Transverse colon (tissue), 4 donors: Measurements from ENCODE around the gene P2RX6. TPM values are rescaled to one million over a fixed set of nuclear protein-coding genes. Genes with fewer than 3 reads are reported as not detected.
"Not testable (repeated sequence)": the region's sequence is repeated elsewhere in the genome, so short reads cannot be mapped to it uniquely, and the experiment has no call there.

Experiments used
- DNase-seq: peaks from one replicate; pipeline ENCODE4 v3.0.0-alpha.2; 2019
- H3K27ac ChIP-seq, 4 donors: fragments of 200-600 bp; sonication (generic); 2 replicates each; pipeline ENCODE4 v1.5.1; 2016 to 2018; ENCODE audit warnings: inconsistent platforms in 4 of 4
- H3K27me3 ChIP-seq: fragments of 200-600 bp; sonication (generic); 2 replicates; pipeline ENCODE4 v1.5.1; 2017; ENCODE audit warnings: inconsistent platforms
- H3K36me3 ChIP-seq, 4 donors: fragments of 200-600 bp; sonication (generic); 2 replicates each; pipeline ENCODE4 v1.5.1; 2017 to 2019; ENCODE audit warnings: inconsistent platforms in 4 of 4
- H3K4me1 ChIP-seq, 4 donors: fragments of 200-600 bp; sonication (generic); 2 replicates each; pipeline ENCODE4 v1.5.1; 2017 to 2020; ENCODE audit warnings: inconsistent platforms in 4 of 4
- H3K4me3 ChIP-seq, 4 donors: fragments of 200-600 bp; sonication (generic); 1 replicate in 1 of 4; 2 replicates in 3 of 4; pipeline versions ENCODE4 v1.5.1 to v1.6.1; 2017 to 2019; ENCODE audit warnings: inconsistent platforms in 4 of 4
- H3K9me3 ChIP-seq, 2 donors: fragments of 200-600 bp; sonication (generic); 2 replicates each; pipeline ENCODE4 v1.5.1; 2017 to 2019; ENCODE audit warnings: inconsistent platforms in 2 of 2
- CTCF ChIP-seq, 5 experiments: fragments of 200-600 bp in 3 of 5; fragments of 450-650 bp in 2 of 5; sonication (generic) in 3 of 5; IDR thresholded peaks; 1 replicate in 2 of 5; 2 replicates in 3 of 5; pipeline ENCODE4 v1.5.1; 2016 to 2017; ENCODE audit warnings: antibody characterized with exemption in 5 of 5, inconsistent platforms in 3 of 5, mild to moderate bottlenecking in 2 of 5, moderate library complexity in 1 of 5
- EP300 ChIP-seq: sonication (generic); formaldehyde crosslinking; IDR thresholded peaks from one replicate; pipeline ENCODE4 v1.6.1; 2017; ENCODE audit warnings: antibody characterized with exemption, low read depth
- POLR2A ChIP-seq: fragments of 450-650 bp; IDR thresholded peaks from one replicate; pipeline ENCODE4 v1.6.1; 2016; ENCODE audit warnings: antibody characterized with exemption, mild to moderate bottlenecking, moderate library complexity
- POLR2AphosphoS5 ChIP-seq, 3 donors: sonication (generic); formaldehyde crosslinking; IDR thresholded peaks; one replicate each; pipeline ENCODE4 v1.6.1; 2016; ENCODE audit warnings: antibody characterized with exemption in 3 of 3
- WGBS, 2 donors: methylation state at CpG; one replicate each; pipeline ENCODE4 v1.1.5; 2018; ENCODE audit warnings: low coverage in 1 of 2; 5-methylcytosine and 5-hydroxymethylcytosine counted together
- in situ Hi-C, 4 donors: fragments of 200-750 bp; cut with MboI; loops; one replicate each; pipeline versions ENCODE4 v1.15.0 to v1.15.1; 2017; ENCODE audit warnings: low sequenced_read_pairs in 3 of 4, low pct_ligation_motif_present in 1 of 4, low pct_unique_long_range_greater_than_20kb in 1 of 4
- intact Hi-C: fragments of 100-400 bp; cut with DNase I; formaldehyde crosslinking; loops from one replicate; pipeline ENCODE4 v1.15.1; 2023; ENCODE audit warnings: low total_unique reads
- total RNA-seq, 4 donors: library from RNA; depleted of rRNA; stranded (reverse); fragments of >200 nt; gene quantifications; one replicate each; pipeline ENCODE4 v1.1.0, GENCODE V29; 2016

Gene P2RX6
- total RNA-seq, 4 donors from 2014 or later = 0.40 to 1.7 (median 0.82) TPM; not detected in 1

- no peak overlapping the region for H3K27ac ChIP-seq
- no peaks in the 10 kb centered on the region for H3K36me3 ChIP-seq
- H3K4me1 ChIP-seq = no peaks in the 10 kb centered on the region
- no peak for DNase-seq
- intact Hi-C loops (no loop called here), in situ Hi-C loops (loop anchor here in 1 of 4 donors (25.0 kb wide), 1 partner anchor 106 kb away; the partner anchor contains the start of gene AIFM3)
- no peak overlapping the region for H3K4me3 ChIP-seq
- peaks cover 6% of the 10 kb centered on the region for H3K27me3 ChIP-seq
- no peaks in the 10 kb centered on the region for H3K9me3 ChIP-seq
- TF ChIP-seq POLR2A = no peak
- TF ChIP-seq CTCF (IDR thresholded peaks at IDR 0.05) = no peak
- TF ChIP-seq POLR2AphosphoS5 (IDR thresholded peaks at IDR 0.05) = no peak
- no peak for TF ChIP-seq EP300
- 85 to 92% methylated on average over 2 to 4 of the region's 4 CpGs for WGBS, 2 donors
Measured at GRCh38 chr22:21068681-21069276, 53.8 kb downstream of the P2RX6 start.

GRCh38 chr22:21069375-21069774 lies 54.4 kb downstream of the P2RX6 start:
- H3K4me3 ChIP-seq = no peak overlapping the region
- intact Hi-C loops (no loop called here), in situ Hi-C loops (loop anchor here in 1 of 4 donors (25.0 kb wide), 1 partner anchor 107 kb away; the partner anchor contains the start of gene AIFM3)
- no peak for TF ChIP-seq POLR2A
- TF ChIP-seq POLR2AphosphoS5 (IDR thresholded peaks at IDR 0.05) = no peak
- no peak for TF ChIP-seq EP300
- no peak for TF ChIP-seq CTCF (IDR thresholded peaks at IDR 0.05)
- 61% methylated on average over 5 of the region's 5 CpGs; no CpG with 5 or more reads in 1 of the 2 donors for WGBS, 2 donors
- no peaks in the 10 kb centered on the region for H3K4me1 ChIP-seq
- H3K27me3 ChIP-seq = peaks cover 3% of the 10 kb centered on the region
- H3K27ac ChIP-seq = no peak overlapping the region
- H3K9me3 ChIP-seq = no peaks in the 10 kb centered on the region
- no peaks in the 10 kb centered on the region for H3K36me3 ChIP-seq
- no peak for DNase-seq

- Histone ChIP-seq H3K9me3 (no peaks in the 10 kb centered on the region), H3K36me3 (no peaks in the 10 kb centered on the region), H3K27me3 (no peaks in the 10 kb centered on the region), H3K27ac (no peak overlapping the region), H3K4me3 (no peak overlapping the region), H3K4me1 (no peaks in the 10 kb centered on the region)
- in situ Hi-C loops (loop anchor here in 1 of 4 donors (25.0 kb wide), 1 partner anchor 109 kb away; the partner anchor contains the start of gene AIFM3), intact Hi-C loops (loop anchor here (10.0 kb wide), 1 partner anchor 46 kb away; no protein-coding TSS in a partner anchor)
- TF ChIP-seq POLR2AphosphoS5 (IDR thresholded peaks at IDR 0.05) = no peak
- TF ChIP-seq EP300 = no peak
- TF ChIP-seq CTCF (IDR thresholded peaks at IDR 0.05) = no peak
- TF ChIP-seq POLR2A = no peak
- no peak for DNase-seq
- WGBS, 2 donors = 69 to 82% methylated on average over 3 to 17 of the region's 17 CpGs
Measured at GRCh38 chr22:21070690-21071615, 56.0 kb downstream of the P2RX6 start.

- not testable (repeated sequence) for H3K36me3 ChIP-seq, DNase-seq, H3K27ac ChIP-seq, H3K27me3 ChIP-seq, H3K4me3 ChIP-seq, H3K9me3 ChIP-seq, H3K4me1 ChIP-seq
- in situ Hi-C loops = loop anchor here in 1 of 4 donors (25.0 kb wide), 1 partner anchor 109 kb away; the partner anchor contains the start of gene AIFM3
- WGBS, 2 donors = 50 to 79% methylated on average over 2 to 8 of the region's 8 CpGs
- intact Hi-C loops = loop anchor here (10.0 kb wide), 1 partner anchor 47 kb away; no protein-coding TSS in a partner anchor
Measured at GRCh38 chr22:21071796-21072195, 56.8 kb downstream of the P2RX6 start.
